ENCODE results near the gene SMPDL3A.

- TF ChIP-seq CTCF (IDR thresholded peaks at IDR 0.05) (no peak), EZH2 (IDR thresholded peaks at IDR 0.05; ENCODE audit: borderline replicate concordance, insufficient read depth, low read depth, low read length, poor library complexity, severe bottlenecking) (no peak)
These were observed 50.8 kb downstream of the SMPDL3A start for GRCh38 chr6:122839906-122840305.

Data from B cell (primary cell).